HepG2 (cell line): Measurements from ENCODE around the gene NAV2. TPM values are rescaled to one million over a fixed set of nuclear protein-coding genes. Genes with fewer than 3 reads are reported as not detected.

Experiments
- FOXP4 ChIP-seq: sonication (generic); formaldehyde crosslinking; IDR thresholded peaks from 2 replicates; pipeline ENCODE4 v1.4.0; 2020; ENCODE audit warnings: missing genetic modification reagents
- GPN1 ChIP-seq: sonication (generic); formaldehyde crosslinking; IDR thresholded peaks from 2 replicates; pipeline ENCODE4 v1.5.1; 2020; ENCODE audit warnings: missing genetic modification reagents, borderline replicate concordance
- HOXA7 ChIP-seq: sonication (generic); formaldehyde crosslinking; IDR thresholded peaks from 2 replicates; pipeline ENCODE4 v1.8.1; 2022; ENCODE audit warnings: mild to moderate bottlenecking, missing genetic modification reagents, moderate library complexity
- KAT2B ChIP-seq: fragments of 150-350 bp; IDR thresholded peaks from 2 replicates; pipeline ENCODE4 v1.6.1; 2014; ENCODE audit warnings: low read depth, low read length, borderline replicate concordance
- NFKBIZ ChIP-seq: IDR thresholded peaks from 2 replicates; pipeline ENCODE4 v1.6.1; 2018; ENCODE audit warnings: missing genetic modification reagents, missing compliant biosample characterization
- PHF5A ChIP-seq: IDR thresholded peaks from one replicate; pipeline ENCODE4 v1.6.1; 2018; ENCODE audit warnings: low read depth, missing genetic modification reagents; ENCODE audit not compliant: unreplicated experiment
- RNF219 ChIP-seq: sonication (generic); formaldehyde crosslinking; IDR thresholded peaks from 2 replicates; pipeline ENCODE4 v1.5.0; 2020; ENCODE audit warnings: mild to moderate bottlenecking, missing genetic modification reagents
- RXRA ChIP-seq: sonication (generic); formaldehyde crosslinking; IDR thresholded peaks from 2 replicates; pipeline ENCODE4 v1.5.1; 2020; ENCODE audit warnings: missing genetic modification reagents
- SNRNP70 ChIP-seq: fragments of 200-400 bp; formaldehyde crosslinking; IDR thresholded peaks from 2 replicates; pipeline ENCODE4 v1.6.1; 2017; ENCODE audit warnings: mild to moderate bottlenecking, low read depth, low read length, moderate library complexity
- TEAD3 ChIP-seq: optimal IDR thresholded peaks from 2 replicates; pipeline ENCODE3; 2016; ENCODE audit warnings: borderline replicate concordance
- TERF1 ChIP-seq: sonication (generic); formaldehyde crosslinking; IDR thresholded peaks from 2 replicates; pipeline ENCODE4 v1.8.0; 2022; ENCODE audit warnings: mild to moderate bottlenecking, missing genetic modification reagents, moderate library complexity
- TFDP1 ChIP-seq: IDR thresholded peaks from 2 replicates; pipeline ENCODE4 v1.6.1; 2016; ENCODE audit warnings: missing compliant biosample characterization, missing genetic modification reagents, borderline replicate concordance
- THAP9 ChIP-seq: sonication (generic); formaldehyde crosslinking; IDR thresholded peaks from 2 replicates; pipeline ENCODE4; 2020; ENCODE audit warnings: missing genetic modification reagents, mild to moderate bottlenecking, borderline replicate concordance
- U2AF1 ChIP-seq: fragments of 200-400 bp; formaldehyde crosslinking; optimal IDR thresholded peaks from 2 replicates; pipeline ENCODE3; 2017; ENCODE audit warnings: mild to moderate bottlenecking, low read depth, low read length
- ZBTB21 ChIP-seq: sonication (generic); formaldehyde crosslinking; IDR thresholded peaks from 2 replicates; pipeline ENCODE4 v1.4.0; 2020; ENCODE audit warnings: missing genetic modification reagents
- ZNF558 ChIP-seq: sonication (generic); formaldehyde crosslinking; IDR thresholded peaks from 2 replicates; pipeline ENCODE4 v1.9.0; 2022; ENCODE audit warnings: mild to moderate bottlenecking, missing genetic modification reagents, borderline replicate concordance
- ZNF562 ChIP-seq: sonication (generic); formaldehyde crosslinking; IDR thresholded peaks from 2 replicates; pipeline ENCODE4 v1.8.0; 2022; ENCODE audit warnings: missing genetic modification reagents, borderline replicate concordance
- ZSCAN5A ChIP-seq: sonication (generic); formaldehyde crosslinking; IDR thresholded peaks from 2 replicates; pipeline ENCODE4 v1.8.0; 2022; ENCODE audit warnings: mild to moderate bottlenecking, missing genetic modification reagents, borderline replicate concordance
- polyA plus RNA-seq, 8 experiments: library from polyadenylated mRNA; depleted of rRNA in 3 of 8; stranded (reverse) in 7 of 8; unstranded in 1 of 8; fragments of >200 nt; fragmentation: Illumina TruSeq in 4 of 8; extraction: Trizol in 4 of 8; gene quantifications; 2 replicates each; pipeline versions ENCODE4 v1.2.1 to v1.2.3, GENCODE V29; 2011 to 2016; ENCODE audit warnings: low read depth in 4 of 8, missing spikeins in 1 of 8, mixed read lengths in 1 of 8; ENCODE audit not compliant: insufficient read depth in 1 of 8
- total RNA-seq, 5 experiments: library from RNA; depleted of rRNA; stranded (reverse); fragments of >200 nt; fragmentation: Illumina TruSeq; extraction: Trizol; gene quantifications; 2 replicates each; pipeline ENCODE4 v1.2.3, GENCODE V29; 2016; ENCODE audit warnings: low read depth in 1 of 5

NAV2 gene
- total and polyA plus RNA-seq, 2 of the 13 experiments (the other 11 are each of a cell fraction or from before 2014, with no cell fraction given) = 9.3 to 34.6 TPM

GRCh38 chr11:19976281-19976941 is 263.8 kb downstream of the NAV2 start (continued):
- no peak; the same call in 1 of the 2 replicates for TF ChIP-seq THAP9 (CRISPR knock-in tag)
- TF ChIP-seq ZSCAN5A = no peak
- TF ChIP-seq ZNF558 (CRISPR knock-in tag) = no peak; the same call in 1 of the 2 replicates
- TF ChIP-seq ZBTB21 (CRISPR knock-in tag) = 0 out of 2 replicates have a peak, but pooled peaks have one; percentile 25
- no peak for TF ChIP-seq RNF219 (CRISPR knock-in tag)
- no peak for TF ChIP-seq ZNF562 (CRISPR knock-in tag)
- TF ChIP-seq TFDP1 = no peak
- no peak for TF ChIP-seq TEAD3 (CRISPR knock-in tag)
- TF ChIP-seq TERF1 = no peak
- TF ChIP-seq GPN1 (CRISPR knock-in tag) = no peak
- no peak for TF ChIP-seq HOXA7 (CRISPR knock-in tag)
- peak; percentile 64 for TF ChIP-seq NFKBIZ (CRISPR knock-in tag)
- TF ChIP-seq RXRA (CRISPR knock-in tag) = 0 out of 2 replicates have a peak, but pooled peaks have one; percentile 42
- TF ChIP-seq U2AF1 = no peak
- TF ChIP-seq FOXP4 (CRISPR knock-in tag) = peak; percentile 66
- no peak for TF ChIP-seq KAT2B
- no peak for TF ChIP-seq PHF5A (CRISPR knock-in tag)
- no peak for TF ChIP-seq SNRNP70
